Loucy (cell line): ENCODE measurements around the gene ANO2.

Experiments used
- CTCF ChIP-seq: fragments of 200-600 bp; sonication (generic); conservative IDR thresholded peaks from 2 replicates; pipeline ENCODE4 v1.5.1; 2014; ENCODE audit warnings: mild to moderate bottlenecking, antibody characterized with exemption, low read length
- EZH2phosphoT487 ChIP-seq: fragments of 200-600 bp; IDR thresholded peaks from 2 replicates; pipeline ENCODE4 v1.6.1; 2018; ENCODE audit warnings: antibody characterized with exemption, mild to moderate bottlenecking, moderate library complexity, borderline replicate concordance

GRCh38 chr12:5736016-5736415, 209.0 kb downstream of the ANO2 start:
- TF ChIP-seq CTCF (no peak), EZH2phosphoT487 (no peak)
